VCaP (cell line): ENCODE data around the gene CDH7.

Experiments used
- H3K27ac ChIP-seq: fragments of 450-650 bp; 2 replicates; pipeline ENCODE4 v1.5.1; 2017
- TF ChIP-seq, protein P1 (sequence below): fragments of 450-650 bp; conservative IDR thresholded peaks from 2 replicates; pipeline ENCODE4 v1.5.1; 2017; ENCODE audit warnings: mild to moderate bottlenecking, moderate library complexity

The CDH7 gene

GRCh38 chr18:65846107-65846506 lies 95.3 kb downstream of the CDH7 start:
- no peak overlapping the region for H3K27ac ChIP-seq
- TF ChIP-seq, protein P1, sequence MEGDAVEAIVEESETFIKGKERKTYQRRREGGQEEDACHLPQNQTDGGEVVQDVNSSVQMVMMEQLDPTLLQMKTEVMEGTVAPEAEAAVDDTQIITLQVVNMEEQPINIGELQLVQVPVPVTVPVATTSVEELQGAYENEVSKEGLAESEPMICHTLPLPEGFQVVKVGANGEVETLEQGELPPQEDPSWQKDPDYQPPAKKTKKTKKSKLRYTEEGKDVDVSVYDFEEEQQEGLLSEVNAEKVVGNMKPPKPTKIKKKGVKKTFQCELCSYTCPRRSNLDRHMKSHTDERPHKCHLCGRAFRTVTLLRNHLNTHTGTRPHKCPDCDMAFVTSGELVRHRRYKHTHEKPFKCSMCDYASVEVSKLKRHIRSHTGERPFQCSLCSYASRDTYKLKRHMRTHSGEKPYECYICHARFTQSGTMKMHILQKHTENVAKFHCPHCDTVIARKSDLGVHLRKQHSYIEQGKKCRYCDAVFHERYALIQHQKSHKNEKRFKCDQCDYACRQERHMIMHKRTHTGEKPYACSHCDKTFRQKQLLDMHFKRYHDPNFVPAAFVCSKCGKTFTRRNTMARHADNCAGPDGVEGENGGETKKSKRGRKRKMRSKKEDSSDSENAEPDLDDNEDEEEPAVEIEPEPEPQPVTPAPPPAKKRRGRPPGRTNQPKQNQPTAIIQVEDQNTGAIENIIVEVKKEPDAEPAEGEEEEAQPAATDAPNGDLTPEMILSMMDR = no peak

DNA sequence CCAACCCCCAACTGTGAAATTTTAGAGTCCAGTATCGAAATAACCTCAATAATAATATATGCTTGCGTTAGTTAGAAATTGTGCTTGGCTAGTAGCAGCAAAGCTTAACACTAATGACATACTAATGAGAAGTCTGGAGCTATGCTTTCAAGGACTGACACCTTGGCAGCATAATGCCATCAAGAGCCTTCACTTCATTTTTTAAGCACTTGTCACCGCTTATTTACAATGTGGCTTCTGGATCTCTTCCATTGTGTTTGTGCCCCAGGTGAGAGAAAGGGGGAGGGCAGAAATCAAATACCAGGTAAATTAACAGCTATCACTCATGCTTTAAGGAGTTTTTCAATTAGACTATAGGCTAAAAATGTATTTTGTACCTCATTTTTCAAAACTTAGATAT lies 101.5 kb downstream of the CDH7 start:
- H3K27ac ChIP-seq = no peak overlapping the region
- TF ChIP-seq, protein P1 = no peak

- H3K27ac ChIP-seq = peak overlapping the region; percentile 86
- TF ChIP-seq, protein P1 = no peak
Observed at GRCh38 chr18:65859075-65859474, 108.3 kb downstream of the CDH7 start.

GRCh38 chr18:65869527-65869926 lies 118.7 kb downstream of the CDH7 start:
- H3K27ac ChIP-seq = no peak overlapping the region
- TF ChIP-seq, protein P1 = no peak

DNA sequence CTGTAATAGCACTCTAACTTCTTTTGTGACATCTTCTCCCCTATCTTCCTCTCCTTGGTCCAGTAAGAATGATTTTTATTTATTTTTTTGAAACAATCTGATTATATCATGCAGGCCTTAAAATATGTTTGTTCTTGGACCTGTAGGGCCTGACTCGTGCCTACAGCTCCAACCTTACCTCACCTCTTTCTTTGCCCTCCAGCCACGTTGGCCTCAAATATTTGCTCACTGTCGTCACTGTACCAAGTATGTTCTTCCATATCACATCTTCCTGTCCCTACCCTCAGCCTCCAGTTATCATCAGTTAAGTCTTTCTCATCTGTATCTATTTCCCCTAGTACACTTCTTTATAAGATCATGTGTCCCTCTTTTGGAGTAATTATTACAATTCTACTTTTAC lies 125.5 kb downstream of the CDH7 start:
- TF ChIP-seq, protein P1 = no peak
- peak overlapping the region; percentile 86 for H3K27ac ChIP-seq

GRCh38 chr18:65897292-65897691 lies 146.5 kb downstream of the CDH7 start:
- TF ChIP-seq, protein P1 = no peak
- H3K27ac ChIP-seq = no peak overlapping the region

GRCh38 chr18:65901522-65901921 lies 150.7 kb downstream of the CDH7 start:
- TF ChIP-seq, protein P1 = no peak
- no peak overlapping the region for H3K27ac ChIP-seq

DNA sequence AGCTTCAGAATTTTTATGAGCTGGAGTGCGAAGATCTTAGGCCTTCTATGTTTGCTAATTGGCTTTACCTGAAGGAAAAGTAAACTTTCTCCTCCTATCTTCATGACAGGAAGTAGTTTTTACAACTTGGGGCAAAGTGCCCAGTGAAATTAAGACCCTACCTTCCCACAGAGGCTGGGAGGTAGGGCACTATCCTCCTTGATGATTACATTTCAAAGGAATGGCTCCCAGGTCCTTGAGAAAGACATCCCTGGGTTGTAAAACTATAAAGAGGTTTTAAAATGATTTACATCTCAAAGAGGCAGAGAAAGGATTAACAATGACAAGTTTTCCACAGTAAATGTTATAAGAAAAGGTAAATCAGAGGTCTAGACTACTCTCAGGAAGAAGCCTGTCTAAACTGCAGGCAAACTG lies 155.8 kb downstream of the CDH7 start:
- TF ChIP-seq, protein P1 = no peak
- H3K27ac ChIP-seq = peak overlapping the region; percentile 94
